Neural progenitor cell (in vitro differentiated cells): ENCODE data around the gene ERN1.

ENCODE experiments used
- CTCF ChIP-seq: fragments of 200-600 bp; sonication (generic); IDR thresholded peaks from 2 replicates; pipeline ENCODE4 v1.5.1; 2017; ENCODE audit warnings: antibody characterized with exemption, mild to moderate bottlenecking
- EZH2 ChIP-seq: fragments of 200-600 bp; sonication (generic); IDR thresholded peaks from 2 replicates; pipeline ENCODE4 v1.6.1; 2017; ENCODE audit warnings: antibody characterized with exemption, mild to moderate bottlenecking, moderate library complexity
- EZH2phosphoT487 ChIP-seq: fragments of 200-600 bp; sonication (generic); IDR thresholded peaks from 2 replicates; pipeline ENCODE4 v1.6.1; 2017; ENCODE audit warnings: antibody characterized with exemption

- TF ChIP-seq CTCF, result no peak
- TF ChIP-seq EZH2phosphoT487, result no peak
- no peak for TF ChIP-seq EZH2
Observed at GRCh38 chr17:64151016-64151368, 21.0 kb upstream of the ERN1 start.
